Left lobe of liver (tissue), 2 donors: ENCODE results near the gene SDK2. TPM values are rescaled to one million over a fixed set of nuclear protein-coding genes. Genes with fewer than 3 reads are reported as not detected.
A peak's percentile ranks its signal among the peaks of the same experiment; 100 is the strongest.

Experiments
- ATAC-seq: fragments of 200-7000 bp; cut with Tn5 transposase; one replicate; pipeline ENCODE4 v1.9.1; 2020; ENCODE audit warnings: mild to moderate bottlenecking, moderate library complexity
- DNase-seq: peaks from one replicate; pipeline ENCODE4 v3.0.0-alpha.2; 2020; ENCODE audit warnings: low spot score
- total RNA-seq: library from RNA; stranded (reverse); gene quantifications from one replicate; pipeline ENCODE4 v1.2.1, GENCODE V29; 2021
- donor health status: DM: no; HTN: no; CAD: no; lungs with moderate emphysema.
- donor health status: DM: no; HTN: yes; CAD: no.

Gene SDK2
- total RNA-seq, 1 donor from 2014 or later, result 0.15 TPM

GRCh38 chr17:73560661-73561060, 83.6 kb downstream of the SDK2 start:
- ATAC-seq (no peak), DNase-seq (no peak)

GRCh38 chr17:73559532-73559931, 84.7 kb downstream of the SDK2 start:
- ATAC-seq (no peak), DNase-seq (no peak)

- ATAC-seq (no peak), DNase-seq (no peak)
Measured at GRCh38 chr17:73555199-73555960, 88.9 kb downstream of the SDK2 start.

DNA sequence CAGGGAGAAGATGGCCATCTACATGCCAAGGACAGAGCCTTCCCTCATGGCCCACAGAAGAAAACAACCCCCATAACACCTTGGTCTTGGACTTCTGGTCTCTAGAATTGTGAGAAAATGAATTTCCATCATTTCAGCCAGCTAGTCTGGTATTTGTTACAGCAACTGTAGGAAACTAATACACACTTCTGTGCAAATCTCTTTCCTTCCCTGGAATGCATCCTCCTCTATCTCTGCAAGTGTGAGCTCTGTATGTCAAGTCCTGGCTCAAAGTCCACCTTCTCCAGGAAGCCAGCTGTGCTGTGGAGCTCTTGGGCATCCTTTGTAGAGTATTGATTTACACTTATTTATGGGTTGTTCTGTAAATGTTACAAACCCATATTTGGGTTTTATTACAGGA, 89.7 kb downstream of the SDK2 start:
- ATAC-seq (no peak), DNase-seq (no peak)

GRCh38 chr17:73553311-73553710, 90.9 kb downstream of the SDK2 start:
- ATAC-seq, result no peak
- DNase-seq, result no peak

DNA sequence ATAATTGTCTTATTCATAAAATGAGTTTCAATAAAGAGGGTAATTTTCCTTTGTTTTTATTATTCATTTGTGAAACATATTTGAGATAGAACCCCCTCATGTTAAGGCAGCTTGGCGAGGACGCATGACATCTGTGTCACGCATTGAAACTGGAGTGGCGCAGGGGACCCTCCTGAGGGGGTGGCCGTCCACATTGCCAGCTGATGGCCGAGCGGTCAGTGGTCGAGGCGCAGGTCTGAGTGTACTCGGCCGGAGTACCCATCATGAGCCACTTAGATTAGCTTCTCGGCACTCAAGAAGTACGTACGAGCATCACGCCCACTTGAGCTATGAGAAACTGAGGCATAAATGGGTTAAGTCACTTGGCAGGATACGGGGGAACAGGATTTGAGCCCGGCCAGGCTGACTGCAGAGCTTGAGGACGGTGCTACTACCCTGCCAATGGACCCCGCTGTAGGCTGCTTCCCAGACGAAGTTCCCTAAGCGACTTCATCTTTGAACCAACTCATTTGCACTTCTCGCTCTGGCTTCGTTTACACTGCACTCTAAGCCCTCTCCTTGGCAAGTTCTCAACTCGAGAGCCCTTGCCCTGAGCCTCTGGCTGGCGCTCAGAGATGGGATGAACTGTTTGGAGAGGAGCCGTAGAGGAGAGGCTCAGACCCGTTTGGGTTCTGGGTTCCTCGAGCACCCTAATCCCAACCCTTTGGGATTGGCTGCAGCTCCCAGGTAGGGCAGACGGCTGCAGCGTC, 91.8 kb downstream of the SDK2 start:
- ATAC-seq (no peak), DNase-seq (no peak)

DNA sequence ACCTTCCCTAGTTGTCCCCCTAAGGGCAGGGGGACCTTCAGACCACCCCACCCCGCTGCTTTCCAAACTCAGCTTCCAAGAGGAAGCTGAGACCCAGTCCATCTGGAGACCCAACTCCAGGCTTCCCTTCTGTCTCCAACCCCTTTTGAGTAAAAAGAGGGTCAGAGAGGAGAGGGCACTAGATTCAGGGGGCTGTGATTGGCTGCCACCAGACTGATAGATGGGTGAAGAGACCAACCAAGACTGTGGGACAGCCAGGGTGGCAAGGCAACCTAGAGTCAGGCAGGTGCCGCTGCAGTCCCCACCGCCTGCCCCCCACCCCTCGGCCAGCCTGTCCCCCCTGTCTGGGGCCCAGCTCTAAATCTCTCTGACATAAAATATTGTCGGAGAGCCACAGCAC, 92.5 kb downstream of the SDK2 start:
- ATAC-seq (no peak), DNase-seq (no peak)

GRCh38 chr17:73551144-73551543, 93.1 kb downstream of the SDK2 start:
- DNase-seq, result no peak
- ATAC-seq, result no peak

- DNase-seq, result no peak
- ATAC-seq, result no peak
Measured at GRCh38 chr17:73550556-73550955, 93.7 kb downstream of the SDK2 start.

DNA sequence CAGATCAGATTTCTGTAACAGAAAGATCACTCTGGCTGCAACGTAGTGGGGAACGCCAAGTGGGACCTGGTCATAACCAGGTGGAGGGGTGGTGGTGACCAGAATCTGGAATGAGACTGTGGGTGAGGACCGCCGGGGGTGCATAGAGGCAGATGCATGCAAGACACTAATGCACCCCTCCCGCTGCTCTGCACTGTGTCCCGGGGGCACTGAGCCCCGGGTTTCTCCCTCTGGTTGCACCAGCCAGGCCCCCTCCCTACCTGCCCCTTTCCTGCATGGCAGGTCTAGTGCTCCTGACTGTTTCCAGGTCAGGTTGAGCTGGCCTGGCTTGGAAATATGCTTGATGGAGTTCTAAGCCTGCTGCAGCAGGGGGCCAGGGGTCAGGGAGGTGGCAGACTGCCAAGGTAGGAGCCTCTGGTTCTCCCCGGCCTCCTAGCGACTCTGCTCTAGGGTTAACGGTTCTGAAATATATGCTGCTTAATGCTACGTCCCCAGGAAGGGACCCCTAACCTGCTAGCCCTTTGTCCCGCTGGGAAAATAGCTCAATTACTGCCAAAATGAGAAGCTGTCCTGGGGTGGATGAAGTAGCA, 94.3 kb downstream of the SDK2 start:
- no peak for ATAC-seq
- DNase-seq, result no peak

GRCh38 chr17:73548620-73549311, 95.5 kb downstream of the SDK2 start:
- DNase-seq (no peak), ATAC-seq (no peak)

DNA sequence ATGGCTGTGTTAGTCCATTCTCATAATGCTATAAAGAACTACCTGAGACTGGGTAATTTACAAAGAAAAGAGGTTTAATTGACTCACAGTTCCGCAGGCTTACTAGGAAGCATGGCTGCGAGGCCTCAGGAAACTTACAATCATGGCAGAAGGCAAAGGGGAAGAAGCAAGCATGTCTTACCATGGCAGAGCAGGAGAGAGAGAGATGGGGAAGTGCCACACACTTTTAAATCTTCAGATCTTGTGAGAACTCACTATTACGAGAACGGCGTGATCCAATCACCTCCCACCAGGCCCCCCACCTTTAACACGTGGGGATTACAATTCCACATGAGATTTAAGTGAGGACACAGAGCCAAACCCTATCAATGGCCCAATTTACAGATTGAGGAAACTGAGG, 96.5 kb downstream of the SDK2 start:
- ATAC-seq (no peak), DNase-seq (no peak)

DNA sequence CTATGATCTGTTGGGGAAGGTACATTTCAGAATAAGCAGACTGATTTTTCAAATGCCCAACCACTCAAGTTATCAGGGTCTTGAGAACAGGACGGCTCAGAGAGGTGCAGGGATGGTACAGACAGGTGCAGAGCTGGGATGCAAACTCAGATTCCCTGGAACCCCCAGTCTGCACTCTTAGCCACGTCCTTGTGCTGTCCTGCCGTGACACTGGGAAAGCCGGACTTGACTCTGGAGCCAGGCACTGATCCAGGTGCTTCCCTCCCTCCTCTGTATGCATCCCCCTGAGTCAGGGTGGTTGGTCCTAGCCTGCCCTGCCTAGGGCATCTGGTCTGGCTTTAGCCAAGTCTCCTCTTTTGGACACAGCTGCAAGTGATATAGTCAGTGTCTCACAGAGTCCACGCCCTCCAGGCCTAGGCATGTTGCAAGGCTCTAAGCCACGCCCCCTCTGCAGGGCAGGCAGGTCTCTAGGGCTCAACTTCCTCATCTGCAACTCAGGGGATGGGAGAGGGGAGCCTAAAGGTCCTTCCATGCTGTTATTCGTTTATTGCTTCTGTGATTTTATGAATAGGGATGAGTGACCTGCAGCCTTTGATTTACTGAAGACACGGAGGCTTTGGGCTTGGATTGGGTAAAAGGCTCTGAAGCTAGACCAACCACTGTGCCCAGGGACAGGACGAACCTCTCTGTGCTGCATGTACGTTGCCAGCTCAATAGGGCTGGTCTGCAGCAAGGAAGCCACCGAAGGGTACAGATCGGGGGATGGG, 97.3 kb downstream of the SDK2 start:
- ATAC-seq (peak; percentile 65), DNase-seq (no peak)

- ATAC-seq (no peak), DNase-seq (no peak)
Measured at GRCh38 chr17:73546114-73546513, 98.1 kb downstream of the SDK2 start.

DNA sequence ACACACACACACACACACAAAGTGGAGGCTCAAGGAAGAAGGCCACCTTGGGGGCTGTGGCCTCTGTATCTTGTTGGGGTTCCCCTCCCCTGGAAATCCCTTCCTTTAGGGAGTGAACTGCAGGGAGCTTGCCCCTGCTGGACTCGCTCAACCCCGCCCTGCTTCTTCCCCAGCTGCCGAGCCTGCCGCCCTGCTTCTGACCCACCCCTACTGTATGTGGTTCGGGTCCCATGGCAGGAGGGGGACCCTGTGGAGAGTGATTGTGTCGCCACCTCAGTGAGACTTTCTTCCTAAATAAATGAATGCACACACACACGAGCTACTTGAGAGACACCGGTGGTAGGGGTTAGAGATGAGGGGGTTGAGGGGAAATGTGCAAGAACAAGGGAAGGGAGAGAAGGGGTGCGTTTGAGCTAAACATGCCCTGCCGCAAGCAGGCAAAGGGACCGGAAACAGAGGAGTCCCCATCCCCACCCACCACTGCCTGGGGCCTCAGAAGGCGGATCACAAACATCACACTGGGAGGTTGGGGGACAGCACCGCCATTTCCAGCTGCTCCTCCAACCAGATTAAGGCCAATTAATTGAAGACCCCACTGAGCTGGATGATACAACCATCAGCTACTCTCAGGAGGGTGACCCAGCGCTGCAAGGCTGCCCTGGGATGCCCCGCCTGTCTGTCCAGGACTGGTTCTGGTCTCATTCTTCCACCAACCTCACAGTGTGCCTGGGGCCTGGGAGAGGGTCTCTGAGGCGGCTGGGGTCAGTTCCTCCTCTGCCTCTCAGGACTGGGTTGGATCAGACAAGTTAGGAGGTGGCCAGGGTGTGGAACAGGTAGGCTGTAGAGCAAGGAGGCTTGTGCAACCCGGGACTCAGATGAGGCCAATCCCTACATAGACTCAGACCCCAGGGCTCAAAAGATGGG, 98.9 kb downstream of the SDK2 start:
- ATAC-seq, result no peak
- no peak for DNase-seq

GRCh38 chr17:73544333-73544732, 99.9 kb downstream of the SDK2 start:
- ATAC-seq, result no peak

GRCh38 chr17:73542323-73542722, 101.9 kb downstream of the SDK2 start:
- no peak for ATAC-seq

More at GRCh38 chr17:73544333-73544732, 99.9 kb downstream of the SDK2 start:
- no peak for DNase-seq

DNA sequence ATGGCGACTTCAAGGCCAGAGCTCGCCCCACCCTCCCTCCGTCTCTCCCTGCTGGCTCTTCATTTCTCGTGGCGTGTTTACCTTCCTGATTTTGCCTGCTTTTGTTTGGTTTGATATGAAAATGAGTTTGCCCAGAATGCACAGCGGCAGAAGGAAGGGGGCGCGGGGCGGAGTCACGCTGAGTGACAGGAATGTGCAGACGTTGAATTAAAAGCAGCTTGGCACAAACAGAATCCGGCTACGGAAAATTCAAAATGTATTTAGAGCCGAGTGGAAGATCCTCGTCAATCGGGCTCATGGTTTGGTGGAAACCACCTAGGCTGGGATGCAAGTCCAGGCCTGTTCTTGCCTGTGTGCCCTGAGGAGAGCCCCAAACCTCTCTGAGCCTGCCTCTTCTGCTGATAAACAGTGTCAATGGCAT, 102.7 kb downstream of the SDK2 start:
- ATAC-seq, result no peak

More at GRCh38 chr17:73542323-73542722, 101.9 kb downstream of the SDK2 start:
- no peak for DNase-seq

GRCh38 chr17:73541111-73541510, 103.1 kb downstream of the SDK2 start:
- DNase-seq (no peak), ATAC-seq (no peak)

More for the DNA sequence above, 102.7 kb downstream of the SDK2 start:
- no peak for DNase-seq
